ENCODE results near the gene NUDT12.

DNA sequence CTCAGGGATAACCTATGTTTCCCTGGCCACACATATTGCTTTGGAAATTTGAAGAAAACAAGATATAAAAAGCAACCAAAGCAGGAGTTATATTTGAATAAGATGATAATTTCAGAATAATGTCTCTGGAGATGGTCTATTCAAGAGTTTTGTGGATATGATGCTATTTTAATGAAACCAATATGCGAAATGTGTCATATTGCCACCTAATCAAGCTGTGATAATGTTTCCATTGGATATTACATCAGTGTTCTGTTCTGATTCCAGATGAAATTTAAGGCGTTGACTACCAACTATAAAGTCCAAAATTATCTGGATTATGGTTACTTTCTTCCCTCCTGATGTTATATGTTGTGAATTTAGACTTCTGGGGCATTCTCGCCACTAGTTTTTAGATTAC is 27.6 kb upstream of the NUDT12 start:
- no peak for TF ChIP-seq GLI2 (tag by site-specific recombination; IDR thresholded peaks at IDR 0.05; ENCODE audit: borderline replicate concordance, low read depth)
- TF ChIP-seq, protein P1, sequence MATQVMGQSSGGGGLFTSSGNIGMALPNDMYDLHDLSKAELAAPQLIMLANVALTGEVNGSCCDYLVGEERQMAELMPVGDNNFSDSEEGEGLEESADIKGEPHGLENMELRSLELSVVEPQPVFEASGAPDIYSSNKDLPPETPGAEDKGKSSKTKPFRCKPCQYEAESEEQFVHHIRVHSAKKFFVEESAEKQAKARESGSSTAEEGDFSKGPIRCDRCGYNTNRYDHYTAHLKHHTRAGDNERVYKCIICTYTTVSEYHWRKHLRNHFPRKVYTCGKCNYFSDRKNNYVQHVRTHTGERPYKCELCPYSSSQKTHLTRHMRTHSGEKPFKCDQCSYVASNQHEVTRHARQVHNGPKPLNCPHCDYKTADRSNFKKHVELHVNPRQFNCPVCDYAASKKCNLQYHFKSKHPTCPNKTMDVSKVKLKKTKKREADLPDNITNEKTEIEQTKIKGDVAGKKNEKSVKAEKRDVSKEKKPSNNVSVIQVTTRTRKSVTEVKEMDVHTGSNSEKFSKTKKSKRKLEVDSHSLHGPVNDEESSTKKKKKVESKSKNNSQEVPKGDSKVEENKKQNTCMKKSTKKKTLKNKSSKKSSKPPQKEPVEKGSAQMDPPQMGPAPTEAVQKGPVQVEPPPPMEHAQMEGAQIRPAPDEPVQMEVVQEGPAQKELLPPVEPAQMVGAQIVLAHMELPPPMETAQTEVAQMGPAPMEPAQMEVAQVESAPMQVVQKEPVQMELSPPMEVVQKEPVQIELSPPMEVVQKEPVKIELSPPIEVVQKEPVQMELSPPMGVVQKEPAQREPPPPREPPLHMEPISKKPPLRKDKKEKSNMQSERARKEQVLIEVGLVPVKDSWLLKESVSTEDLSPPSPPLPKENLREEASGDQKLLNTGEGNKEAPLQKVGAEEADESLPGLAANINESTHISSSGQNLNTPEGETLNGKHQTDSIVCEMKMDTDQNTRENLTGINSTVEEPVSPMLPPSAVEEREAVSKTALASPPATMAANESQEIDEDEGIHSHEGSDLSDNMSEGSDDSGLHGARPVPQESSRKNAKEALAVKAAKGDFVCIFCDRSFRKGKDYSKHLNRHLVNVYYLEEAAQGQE (tag by site-specific recombination; IDR thresholded peaks at IDR 0.05): no peak
- no peak for TF ChIP-seq YY1 (tag by site-specific recombination; IDR thresholded peaks at IDR 0.05)
- TF ChIP-seq ZNF768 (tag by site-specific recombination; IDR thresholded peaks at IDR 0.05): no peak
- TF ChIP-seq CTCF (tag by site-specific recombination; IDR thresholded peaks at IDR 0.05): no peak
- TF ChIP-seq, protein P2, sequence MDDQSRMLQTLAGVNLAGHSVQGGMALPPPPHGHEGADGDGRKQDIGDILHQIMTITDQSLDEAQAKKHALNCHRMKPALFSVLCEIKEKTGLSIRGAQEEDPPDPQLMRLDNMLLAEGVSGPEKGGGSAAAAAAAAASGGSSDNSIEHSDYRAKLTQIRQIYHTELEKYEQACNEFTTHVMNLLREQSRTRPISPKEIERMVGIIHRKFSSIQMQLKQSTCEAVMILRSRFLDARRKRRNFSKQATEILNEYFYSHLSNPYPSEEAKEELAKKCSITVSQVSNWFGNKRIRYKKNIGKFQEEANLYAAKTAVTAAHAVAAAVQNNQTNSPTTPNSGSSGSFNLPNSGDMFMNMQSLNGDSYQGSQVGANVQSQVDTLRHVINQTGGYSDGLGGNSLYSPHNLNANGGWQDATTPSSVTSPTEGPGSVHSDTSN (CRISPR knock-in tag; IDR thresholded peaks at IDR 0.05): no peak
- TF ChIP-seq ZBTB49 (tag by site-specific recombination; IDR thresholded peaks at IDR 0.05; ENCODE audit: low read depth): no peak
- TF ChIP-seq ZNF184 (tag by site-specific recombination; IDR thresholded peaks at IDR 0.05): no peak
- no peak for TF ChIP-seq ZNF555 (tag by site-specific recombination; conservative IDR thresholded peaks at IDR 0.05)
